Measurements from ENCODE around the gene TMEM175.

The TMEM175 gene

DNA sequence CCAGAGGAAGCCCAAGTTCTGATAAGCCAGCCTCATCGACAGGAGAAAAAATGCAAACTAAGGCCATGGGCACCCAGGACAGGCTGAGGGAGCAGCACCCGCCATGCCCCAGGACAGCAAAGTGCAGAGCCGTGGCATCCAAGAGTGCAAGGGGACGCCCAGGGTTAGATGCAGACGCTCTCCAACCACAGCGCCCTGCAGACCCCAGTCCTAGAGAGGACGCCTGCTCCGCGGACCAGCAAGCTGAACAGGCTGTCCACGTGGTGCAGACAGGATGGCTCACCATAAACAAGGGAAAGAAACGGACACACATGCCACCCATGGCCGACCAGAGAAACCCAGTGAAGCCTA is 32.7 kb upstream of the TMEM175 start:
- H2BK120ac ChIP-seq (ENCODE audit: insufficient read depth, low read length, poor library complexity), result no peak overlapping the region
- WGBS (ENCODE audit: extremely low coverage, insufficient coverage, insufficient read length), result no CpG with 5 or more reads among the region's 12 CpGs

DNA sequence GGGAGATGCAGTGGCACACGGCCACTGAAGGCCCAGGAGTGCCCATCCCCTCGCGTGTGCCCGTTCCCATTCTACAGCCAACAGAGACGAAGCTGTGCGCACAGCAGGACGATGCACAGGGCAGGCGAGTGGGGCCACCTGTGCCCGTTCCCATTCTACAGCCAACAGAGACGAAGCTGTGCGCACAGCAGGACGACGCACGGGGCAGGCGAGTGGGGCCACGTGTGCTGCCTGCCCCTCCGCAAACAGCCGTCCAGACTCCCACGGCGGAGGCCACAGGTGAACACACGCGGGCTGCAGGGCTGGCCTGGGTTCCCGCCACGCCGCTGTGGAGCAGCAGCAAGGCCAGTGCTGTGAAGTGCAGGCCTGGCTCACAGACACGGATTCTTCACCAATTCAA is 32.2 kb upstream of the TMEM175 start:
- H4K91ac ChIP-seq (ENCODE audit: low read depth, low read length), result no peak overlapping the region
- H3K9ac ChIP-seq (ENCODE audit: low read length), result no peak overlapping the region
- WGBS (ENCODE audit: extremely low coverage, insufficient coverage, insufficient read length), result no CpG with 5 or more reads among the region's 26 CpGs
- H2BK12ac ChIP-seq (ENCODE audit: low read length), result no peak overlapping the region
- H3K36me3 ChIP-seq (ENCODE audit: control insufficient read depth in 1 of 2, insufficient read depth in 2 of 2, low read length in 2 of 2), result peaks cover 47 to 69% of the 10 kb centered on the region in 2 experiments
- H3K4me3 ChIP-seq (ENCODE audit: low read depth, low read length), result peak overlapping the region; percentile 41
- no peaks in the 10 kb centered on the region for H3K9me3 ChIP-seq (ENCODE audit: insufficient read depth, low read depth, low read length)
- no peak overlapping the region for H2BK120ac ChIP-seq (ENCODE audit: insufficient read depth, low read length, poor library complexity)
- H3K14ac ChIP-seq (ENCODE audit: low read length), result no peak overlapping the region
- no peaks in the 10 kb centered on the region for H3K79me2 ChIP-seq (ENCODE audit: control insufficient read depth, insufficient read depth, low read length, poor library complexity)
- H2AFZ ChIP-seq (ENCODE audit: insufficient read depth, low read length, poor library complexity), result no peak overlapping the region
- H4K8ac ChIP-seq (ENCODE audit: low read depth, low read length), result no peak overlapping the region
- H3K23ac ChIP-seq (ENCODE audit: low read length), result no peak overlapping the region
- H4K12ac ChIP-seq (ENCODE audit: low read depth, low read length), result no peak overlapping the region
- no peak overlapping the region for H2BK5ac ChIP-seq (ENCODE audit: low read depth, low read length, poor library complexity)
- no peak overlapping the region for H2AK5ac ChIP-seq (ENCODE audit: low read length)
- H3K27ac ChIP-seq (ENCODE audit: low read depth, low read length), result no peak overlapping the region
- H3K79me1 ChIP-seq (ENCODE audit: low read length), result no peaks in the 10 kb centered on the region
- no peaks in the 10 kb centered on the region for H3K27me3 ChIP-seq (ENCODE audit: insufficient read depth, low read length)
- no peak overlapping the region for H3K4ac ChIP-seq (ENCODE audit: low read depth, low read length)
- H3K4me1 ChIP-seq (ENCODE audit: control insufficient read depth in 1 of 2, insufficient read depth in 2 of 2, low read length in 2 of 2), result no peaks in the 10 kb centered on the region
- no peak overlapping the region for H3K4me2 ChIP-seq (ENCODE audit: low read length)
- H3K18ac ChIP-seq (ENCODE audit: low read length), result no peak overlapping the region
- DNase-seq, result no peak

More for the DNA sequence above, 32.7 kb upstream of the TMEM175 start:
- no peak overlapping the region for H3K4me3 ChIP-seq (ENCODE audit: low read depth, low read length)
- no peak overlapping the region for H2BK5ac ChIP-seq (ENCODE audit: low read depth, low read length, poor library complexity)
- no peaks in the 10 kb centered on the region for H3K4me1 ChIP-seq (ENCODE audit: control insufficient read depth in 1 of 2, insufficient read depth in 2 of 2, low read length in 2 of 2)
- H3K27me3 ChIP-seq (ENCODE audit: insufficient read depth, low read length), result no peaks in the 10 kb centered on the region
- H3K14ac ChIP-seq (ENCODE audit: low read length), result no peak overlapping the region
- H3K4me2 ChIP-seq (ENCODE audit: low read length), result no peak overlapping the region
- H3K4ac ChIP-seq (ENCODE audit: low read depth, low read length), result no peak overlapping the region
- no peak overlapping the region for H3K27ac ChIP-seq (ENCODE audit: low read depth, low read length)
- no peak overlapping the region for H4K12ac ChIP-seq (ENCODE audit: low read depth, low read length)
- H3K18ac ChIP-seq (ENCODE audit: low read length), result no peak overlapping the region
- no peaks in the 10 kb centered on the region for H3K79me2 ChIP-seq (ENCODE audit: control insufficient read depth, insufficient read depth, low read length, poor library complexity)
- H4K8ac ChIP-seq (ENCODE audit: low read depth, low read length), result no peak overlapping the region
- no peaks in the 10 kb centered on the region for H3K79me1 ChIP-seq (ENCODE audit: low read length)
- H3K9me3 ChIP-seq (ENCODE audit: insufficient read depth, low read depth, low read length), result no peaks in the 10 kb centered on the region
- no peak overlapping the region for H2AK5ac ChIP-seq (ENCODE audit: low read length)
- H3K36me3 ChIP-seq (ENCODE audit: control insufficient read depth in 1 of 2, insufficient read depth in 2 of 2, low read length in 2 of 2), result peaks cover 49 to 67% of the 10 kb centered on the region in 2 experiments
- H2BK12ac ChIP-seq (ENCODE audit: low read length), result no peak overlapping the region
- H2AFZ ChIP-seq (ENCODE audit: insufficient read depth, low read length, poor library complexity), result no peak overlapping the region
- no peak for DNase-seq
- H3K9ac ChIP-seq (ENCODE audit: low read length), result no peak overlapping the region
- H4K91ac ChIP-seq (ENCODE audit: low read depth, low read length), result no peak overlapping the region
- H3K23ac ChIP-seq (ENCODE audit: low read length), result no peak overlapping the region

GRCh38 chr4:900721-901120 is 31.5 kb upstream of the TMEM175 start:
- no CpG with 5 or more reads among the region's 6 CpGs for WGBS (ENCODE audit: extremely low coverage, insufficient coverage, insufficient read length)
- H3K9ac ChIP-seq (ENCODE audit: low read length), result no peak overlapping the region
- H3K27me3 ChIP-seq (ENCODE audit: insufficient read depth, low read length), result no peaks in the 10 kb centered on the region
- H4K8ac ChIP-seq (ENCODE audit: low read depth, low read length), result no peak overlapping the region
- H3K4me2 ChIP-seq (ENCODE audit: low read length), result no peak overlapping the region
- no peak overlapping the region for H3K27ac ChIP-seq (ENCODE audit: low read depth, low read length)
- no peak for DNase-seq
- no peaks in the 10 kb centered on the region for H3K79me2 ChIP-seq (ENCODE audit: control insufficient read depth, insufficient read depth, low read length, poor library complexity)
- H2BK12ac ChIP-seq (ENCODE audit: low read length), result no peak overlapping the region
- H2BK5ac ChIP-seq (ENCODE audit: low read depth, low read length, poor library complexity), result no peak overlapping the region
- H3K14ac ChIP-seq (ENCODE audit: low read length), result no peak overlapping the region
- H3K4me1 ChIP-seq (ENCODE audit: control insufficient read depth in 1 of 2, insufficient read depth in 2 of 2, low read length in 2 of 2), result no peaks in the 10 kb centered on the region
- no peak overlapping the region for H2BK120ac ChIP-seq (ENCODE audit: insufficient read depth, low read length, poor library complexity)
- H3K4ac ChIP-seq (ENCODE audit: low read depth, low read length), result no peak overlapping the region
- no peak overlapping the region for H2AFZ ChIP-seq (ENCODE audit: insufficient read depth, low read length, poor library complexity)
- H3K23ac ChIP-seq (ENCODE audit: low read length), result no peak overlapping the region
- H3K36me3 ChIP-seq (ENCODE audit: control insufficient read depth in 1 of 2, insufficient read depth in 2 of 2, low read length in 2 of 2), result peaks cover 40 to 63% of the 10 kb centered on the region in 2 experiments
- H2AK5ac ChIP-seq (ENCODE audit: low read length), result no peak overlapping the region
- H3K9me3 ChIP-seq (ENCODE audit: insufficient read depth, low read depth, low read length), result peaks cover 5% of the 10 kb centered on the region
- H4K91ac ChIP-seq (ENCODE audit: low read depth, low read length), result no peak overlapping the region
- no peak overlapping the region for H3K4me3 ChIP-seq (ENCODE audit: low read depth, low read length)
- no peak overlapping the region for H3K18ac ChIP-seq (ENCODE audit: low read length)
- no peaks in the 10 kb centered on the region for H3K79me1 ChIP-seq (ENCODE audit: low read length)
- no peak overlapping the region for H4K12ac ChIP-seq (ENCODE audit: low read depth, low read length)

DNA sequence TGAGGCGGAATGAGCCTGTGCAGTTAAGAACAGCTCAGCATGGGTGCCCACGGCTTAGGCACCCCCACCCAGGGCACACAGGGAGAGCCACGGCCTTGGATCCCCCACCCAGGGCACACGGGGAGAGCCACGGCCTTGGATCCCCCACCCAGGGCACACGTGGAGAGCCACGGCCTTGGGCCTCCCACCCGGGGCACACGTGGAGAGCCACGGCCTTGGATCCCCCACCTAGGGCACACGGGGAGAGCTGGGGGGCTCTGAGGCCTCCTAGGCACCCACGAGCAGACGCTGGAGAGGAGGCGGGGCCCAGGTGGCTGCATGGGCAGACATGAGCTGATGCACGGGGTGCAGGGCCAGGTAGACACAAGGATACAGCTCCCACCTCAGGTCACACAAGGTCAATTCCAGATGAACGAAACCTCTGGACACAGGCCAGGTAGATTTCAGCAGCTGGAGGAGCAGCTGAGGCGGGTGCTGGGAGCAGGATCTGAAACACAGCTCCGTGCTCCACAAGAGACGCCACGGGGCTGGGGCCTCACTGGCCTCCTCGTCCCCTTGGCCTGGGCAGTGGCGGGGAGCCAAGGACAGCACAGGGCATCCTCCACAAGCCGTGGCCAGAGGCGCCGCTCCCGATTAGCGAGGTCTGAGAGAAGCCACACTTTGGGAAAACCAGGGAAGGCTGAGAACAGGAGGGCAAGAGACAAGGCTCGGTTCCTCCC is 30.9 kb upstream of the TMEM175 start:
- no peak overlapping the region for H2BK120ac ChIP-seq (ENCODE audit: insufficient read depth, low read length, poor library complexity)
- H4K8ac ChIP-seq (ENCODE audit: low read depth, low read length), result no peak overlapping the region
- no peak overlapping the region for H3K4me3 ChIP-seq (ENCODE audit: low read depth, low read length)
- peaks cover 41 to 58% of the 10 kb centered on the region in 2 experiments for H3K36me3 ChIP-seq (ENCODE audit: control insufficient read depth in 1 of 2, insufficient read depth in 2 of 2, low read length in 2 of 2)
- no peak overlapping the region for H4K12ac ChIP-seq (ENCODE audit: low read depth, low read length)
- no peaks in the 10 kb centered on the region for H3K79me1 ChIP-seq (ENCODE audit: low read length)
- no peak overlapping the region for H2BK12ac ChIP-seq (ENCODE audit: low read length)
- peaks cover 8% of the 10 kb centered on the region for H3K9me3 ChIP-seq (ENCODE audit: insufficient read depth, low read depth, low read length)
- WGBS (ENCODE audit: extremely low coverage, insufficient coverage, insufficient read length), result no CpG with 5 or more reads among the region's 28 CpGs
- H3K9ac ChIP-seq (ENCODE audit: low read length), result no peak overlapping the region
- H3K23ac ChIP-seq (ENCODE audit: low read length), result no peak overlapping the region
- H3K4ac ChIP-seq (ENCODE audit: low read depth, low read length), result no peak overlapping the region
- no peak overlapping the region for H4K91ac ChIP-seq (ENCODE audit: low read depth, low read length)
- no peak overlapping the region for H2BK5ac ChIP-seq (ENCODE audit: low read depth, low read length, poor library complexity)
- no peak overlapping the region for H3K14ac ChIP-seq (ENCODE audit: low read length)
- H3K4me1 ChIP-seq (ENCODE audit: control insufficient read depth in 1 of 2, insufficient read depth in 2 of 2, low read length in 2 of 2), result no peaks in the 10 kb centered on the region
- H3K27ac ChIP-seq (ENCODE audit: low read depth, low read length), result no peak overlapping the region
- H3K27me3 ChIP-seq (ENCODE audit: insufficient read depth, low read length), result no peaks in the 10 kb centered on the region
- H3K79me2 ChIP-seq (ENCODE audit: control insufficient read depth, insufficient read depth, low read length, poor library complexity), result no peaks in the 10 kb centered on the region
- no peak overlapping the region for H2AFZ ChIP-seq (ENCODE audit: insufficient read depth, low read length, poor library complexity)
- no peak overlapping the region for H3K18ac ChIP-seq (ENCODE audit: low read length)
- no peak overlapping the region for H3K4me2 ChIP-seq (ENCODE audit: low read length)
- no peak overlapping the region for H2AK5ac ChIP-seq (ENCODE audit: low read length)
- DNase-seq, result no peak
